H9 (cell line): ENCODE measurements around the gene FGD6. TPM values are rescaled to one million over a fixed set of nuclear protein-coding genes. Genes with fewer than 3 reads are reported as not detected.

ENCODE experiments used
- DNase-seq: peaks from one replicate; pipeline ENCODE4 v3.0.0-alpha.2; 2017
- H2AFZ ChIP-seq: one replicate; pipeline ENCODE4 v1.6.1; 2013; ENCODE audit warnings: mild to moderate bottlenecking, low read length, control low read depth, moderate library complexity
- H2AK5ac ChIP-seq: 2 replicates; pipeline ENCODE4 v1.6.1; 2013; ENCODE audit warnings: low read length, control low read depth, mixed read lengths; ENCODE audit not compliant: insufficient read length
- H2BK120ac ChIP-seq: one replicate; pipeline ENCODE4 v1.6.1; 2013; ENCODE audit warnings: low read depth, mild to moderate bottlenecking, low read length, control low read depth, inconsistent platforms; ENCODE audit not compliant: poor library complexity, severe bottlenecking
- H2BK12ac ChIP-seq: 2 replicates; pipeline ENCODE4 v1.6.1; 2013; ENCODE audit warnings: low read length, control low read depth, mixed read lengths, low read depth; ENCODE audit not compliant: insufficient read length
- H2BK15ac ChIP-seq: 2 replicates; pipeline ENCODE4 v1.6.1; 2013; ENCODE audit warnings: low read depth, low read length, control low read depth
- H2BK20ac ChIP-seq: one replicate; pipeline ENCODE4 v1.6.1; 2013; ENCODE audit warnings: low read depth, mild to moderate bottlenecking, low read length, control low read depth, inconsistent platforms; ENCODE audit not compliant: poor library complexity, severe bottlenecking
- H2BK5ac ChIP-seq: 2 replicates; pipeline ENCODE4 v1.6.1; 2013; ENCODE audit warnings: low read length, control low read depth, mixed read lengths; ENCODE audit not compliant: insufficient read length
- H3K14ac ChIP-seq: 2 replicates; pipeline ENCODE4 v1.6.1; 2013; ENCODE audit warnings: low read length, control low read depth; ENCODE audit not compliant: insufficient read depth
- H3K18ac ChIP-seq: 2 replicates; pipeline ENCODE4 v1.6.1; 2013; ENCODE audit warnings: low read depth, mild to moderate bottlenecking, mixed read lengths, low read length, control low read depth; ENCODE audit not compliant: insufficient read length
- H3K23ac ChIP-seq: 2 replicates; pipeline ENCODE4 v1.6.1; 2013; ENCODE audit warnings: low read length, control low read depth, mixed read lengths, low read depth; ENCODE audit not compliant: insufficient read length
- H3K23me2 ChIP-seq: 2 replicates; pipeline ENCODE4 v1.6.1; 2013; ENCODE audit warnings: low read depth, mild to moderate bottlenecking, mixed read lengths, low read length, control low read depth; ENCODE audit not compliant: insufficient read length, poor library complexity, severe bottlenecking
- H3K27ac ChIP-seq: 2 replicates; pipeline ENCODE4 v1.5.1; 2013; ENCODE audit warnings: low read length, control low read depth, mixed read lengths, low read depth; ENCODE audit not compliant: insufficient read length
- H3K27me3 ChIP-seq: 2 replicates; pipeline ENCODE4 v1.6.1; 2013; ENCODE audit warnings: low read length, control low read depth, inconsistent platforms; ENCODE audit not compliant: insufficient read depth
- H3K4ac ChIP-seq: 2 replicates; pipeline ENCODE4 v1.6.1; 2013; ENCODE audit warnings: low read depth, mild to moderate bottlenecking, control low read depth, inconsistent platforms, low read length, moderate library complexity
- H3K4me1 ChIP-seq: 2 replicates; pipeline ENCODE4 v1.6.1; 2013; ENCODE audit warnings: low read length, control low read depth, inconsistent platforms; ENCODE audit not compliant: insufficient read depth
- H3K4me2 ChIP-seq: 2 replicates; pipeline ENCODE4 v1.6.1; 2013; ENCODE audit warnings: low read length, control low read depth, mixed read lengths; ENCODE audit not compliant: insufficient read length, insufficient read depth
- H3K56ac ChIP-seq: 2 replicates; pipeline ENCODE4 v1.6.1; 2013; ENCODE audit warnings: low read depth, mild to moderate bottlenecking, mixed read lengths, low read length, control low read depth; ENCODE audit not compliant: insufficient read length
- H3K79me1 ChIP-seq: 2 replicates; pipeline ENCODE4 v1.6.1; 2013; ENCODE audit warnings: low read depth, mild to moderate bottlenecking, moderate library complexity, low read length, control low read depth, inconsistent platforms; ENCODE audit not compliant: insufficient read depth, poor library complexity, severe bottlenecking
- H3K79me2 ChIP-seq: 2 replicates; pipeline ENCODE4 v1.6.1; 2013; ENCODE audit warnings: low read length, control low read depth, inconsistent platforms; ENCODE audit not compliant: insufficient read depth
- H3K9ac ChIP-seq: 2 replicates; pipeline ENCODE4 v1.6.1; 2013; ENCODE audit warnings: low read length, control low read depth, mixed read lengths; ENCODE audit not compliant: insufficient read length; ENCODE audit errors: extremely low read depth
- H3K9me3 ChIP-seq: one replicate; pipeline ENCODE4 v1.6.1; 2013; ENCODE audit warnings: low read depth, low read length, inconsistent platforms; ENCODE audit not compliant: control insufficient read depth
- H3T11ph ChIP-seq: one replicate; pipeline ENCODE4 v1.6.1; 2013; ENCODE audit warnings: mild to moderate bottlenecking, low read length, control low read depth, inconsistent platforms
- H4K20me1 ChIP-seq: one replicate; pipeline ENCODE4 v1.6.1; 2013; ENCODE audit not compliant: control insufficient read depth, insufficient read length, insufficient read depth
- H4K5ac ChIP-seq: 2 replicates; pipeline ENCODE4 v1.6.1; 2013; ENCODE audit warnings: low read depth, mild to moderate bottlenecking, mixed read lengths, low read length, control low read depth; ENCODE audit not compliant: insufficient read length
- H4K8ac ChIP-seq: replicated peaks from 2 replicates; pipeline ENCODE4 v1.6.1; 2013; ENCODE audit warnings: low read length, control low read depth, mixed read lengths, low read depth; ENCODE audit not compliant: insufficient read length
- H4K91ac ChIP-seq: 2 replicates; pipeline ENCODE4 v1.6.1; 2013; ENCODE audit warnings: low read depth, mild to moderate bottlenecking, moderate library complexity, mixed read lengths, low read length, control low read depth; ENCODE audit not compliant: insufficient read length
- H3K27ac Mint-ChIP-seq, 3 experiments: 2 replicates in 2 of 3; 3 replicates in 1 of 3; pipeline ENCODE4 v1.8.0; 2020 to 2021; ENCODE audit warnings: mixed read lengths in 3 of 3, mild to moderate bottlenecking in 1 of 3, moderate library complexity in 1 of 3
- H3K27me3 Mint-ChIP-seq: 2 replicates; pipeline ENCODE4 v1.8.0; 2021; ENCODE audit warnings: low read depth, mild to moderate bottlenecking, moderate library complexity, mixed read lengths
- H3K36me3 Mint-ChIP-seq, 3 experiments: 2 replicates in 2 of 3; 3 replicates in 1 of 3; pipeline ENCODE4 v1.8.0; 2020 to 2021; ENCODE audit warnings: low read depth in 3 of 3, mixed read lengths in 3 of 3; ENCODE audit not compliant: insufficient read depth in 1 of 3
- H3K4me1 Mint-ChIP-seq, 2 experiments: 2 replicates each; pipeline ENCODE4 v1.8.0; 2020; ENCODE audit warnings: mixed read lengths in 2 of 2
- H3K4me3 Mint-ChIP-seq, 2 experiments: 2 replicates in 1 of 2; 3 replicates in 1 of 2; pipeline ENCODE4 v1.8.0; 2020 to 2021; ENCODE audit warnings: mild to moderate bottlenecking in 2 of 2, mixed read lengths in 2 of 2, moderate library complexity in 1 of 2
- H3K9me3 Mint-ChIP-seq, 2 experiments: 2 replicates in 1 of 2; 3 replicates in 1 of 2; pipeline ENCODE4 v1.8.0; 2020; ENCODE audit warnings: mild to moderate bottlenecking in 2 of 2, mixed read lengths in 2 of 2, moderate library complexity in 1 of 2
- WGBS: extraction: QIAGEN DNeasy Blood & Tissue Kit; methylation state at CpG from one replicate; pipeline ENCODE4 v1.1.7; 2013; ENCODE audit warnings: missing lambda C conversion rate, low lambda C conversion rate, mixed read lengths; ENCODE audit not compliant: insufficient read length; ENCODE audit errors: extremely low coverage; 5-methylcytosine and 5-hydroxymethylcytosine counted together
- total RNA-seq: library from RNA; stranded (reverse); gene quantifications from 2 replicates; pipeline ENCODE4 v1.2.1, GENCODE V29; 2021
- TF ChIP-seq, protein P1 (sequence below): fragments of 200-600 bp; sonication (generic); conservative IDR thresholded peaks from 3 replicates; pipeline ENCODE4 v1.8.0; 2021; ENCODE audit warnings: antibody characterized with exemption, mild to moderate bottlenecking

Gene FGD6
- total RNA-seq, 1 experiment from 2014 or later: 39.5 TPM

DNA sequence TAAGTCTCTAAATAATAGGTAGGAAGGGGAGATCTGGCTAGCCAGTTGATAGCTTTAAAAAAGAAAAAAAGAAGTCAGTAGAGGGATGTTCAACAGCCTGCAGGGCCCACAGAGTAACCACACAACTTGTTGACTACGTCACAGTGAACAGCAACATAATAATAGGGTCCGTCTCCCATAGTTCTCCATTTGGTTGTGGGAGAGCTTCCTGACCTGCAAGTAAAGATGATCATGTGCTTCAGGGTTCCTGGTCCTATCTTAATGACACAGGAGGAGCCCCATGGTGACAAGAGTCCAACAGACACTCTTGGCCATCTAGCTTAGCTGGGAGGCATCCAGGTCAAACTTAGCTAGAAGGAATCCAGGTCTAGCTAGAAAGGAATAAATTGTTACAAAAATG, 36.2 kb downstream of the FGD6 start:
- no peak overlapping the region for H2BK20ac ChIP-seq
- no CpG with 5 or more reads among the region's 2 CpGs for WGBS
- no peak overlapping the region for H3T11ph ChIP-seq
- H3K4me2 ChIP-seq: no peak overlapping the region
- TF ChIP-seq, protein P1, sequence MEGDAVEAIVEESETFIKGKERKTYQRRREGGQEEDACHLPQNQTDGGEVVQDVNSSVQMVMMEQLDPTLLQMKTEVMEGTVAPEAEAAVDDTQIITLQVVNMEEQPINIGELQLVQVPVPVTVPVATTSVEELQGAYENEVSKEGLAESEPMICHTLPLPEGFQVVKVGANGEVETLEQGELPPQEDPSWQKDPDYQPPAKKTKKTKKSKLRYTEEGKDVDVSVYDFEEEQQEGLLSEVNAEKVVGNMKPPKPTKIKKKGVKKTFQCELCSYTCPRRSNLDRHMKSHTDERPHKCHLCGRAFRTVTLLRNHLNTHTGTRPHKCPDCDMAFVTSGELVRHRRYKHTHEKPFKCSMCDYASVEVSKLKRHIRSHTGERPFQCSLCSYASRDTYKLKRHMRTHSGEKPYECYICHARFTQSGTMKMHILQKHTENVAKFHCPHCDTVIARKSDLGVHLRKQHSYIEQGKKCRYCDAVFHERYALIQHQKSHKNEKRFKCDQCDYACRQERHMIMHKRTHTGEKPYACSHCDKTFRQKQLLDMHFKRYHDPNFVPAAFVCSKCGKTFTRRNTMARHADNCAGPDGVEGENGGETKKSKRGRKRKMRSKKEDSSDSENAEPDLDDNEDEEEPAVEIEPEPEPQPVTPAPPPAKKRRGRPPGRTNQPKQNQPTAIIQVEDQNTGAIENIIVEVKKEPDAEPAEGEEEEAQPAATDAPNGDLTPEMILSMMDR: no peak
- no peak overlapping the region for H3K27ac ChIP-seq
- no peak overlapping the region for H2BK5ac ChIP-seq
- Mint-ChIP-seq H3K9me3 (no peaks in the 10 kb centered on the region), H3K4me1 (peaks cover 12 to 21% of the 10 kb centered on the region in 2 experiments), H3K36me3 (peaks cover 2 to 17% (median 6%) of the 10 kb centered on the region in 3 experiments; a peak in 5 of 7 replicates), H3K4me3 (no peak overlapping the region), H3K27ac (peak overlapping the region in 2 of 3 experiments; percentile 65 to 94; a peak in 3 of 7 replicates), H3K27me3 (no peaks in the 10 kb centered on the region)
- no peak overlapping the region for H3K14ac ChIP-seq
- no peak overlapping the region for H2AFZ ChIP-seq
- no peak overlapping the region for H2BK120ac ChIP-seq
- no peak for DNase-seq
- no peaks in the 10 kb centered on the region for H3K9me3 ChIP-seq
- no peak overlapping the region for H3K9ac ChIP-seq
- no peaks in the 10 kb centered on the region for H3K79me2 ChIP-seq
- H3K27me3 ChIP-seq: no peaks in the 10 kb centered on the region
- no peak overlapping the region for H3K18ac ChIP-seq
- H4K20me1 ChIP-seq: no peaks in the 10 kb centered on the region
- H3K23me2 ChIP-seq: no peaks in the 10 kb centered on the region
- no peak overlapping the region for H4K91ac ChIP-seq
- no peak overlapping the region for H4K8ac ChIP-seq
- no peak overlapping the region for H2BK12ac ChIP-seq
- H4K5ac ChIP-seq: no peak overlapping the region
- H3K56ac ChIP-seq: no peak overlapping the region
- H3K23ac ChIP-seq: no peak overlapping the region
- H2AK5ac ChIP-seq: no peak overlapping the region
- H3K4ac ChIP-seq: no peak overlapping the region
- H3K79me1 ChIP-seq: no peaks in the 10 kb centered on the region
- H2BK15ac ChIP-seq: no peak overlapping the region
- no peaks in the 10 kb centered on the region; the same call in 1 of the 2 replicates for H3K4me1 ChIP-seq
